TTC549 (cell line): ENCODE results near the gene IMPACT.
A peak's percentile ranks its signal among the peaks of the same experiment; 100 is the strongest.

Experiments used
- FAIRE-seq: peaks from 2 replicates; lab custom pipeline; 2012; peaks lifted over from hg19 to GRCh38; lab: Jason Lieb, UNC

IMPACT gene

DNA sequence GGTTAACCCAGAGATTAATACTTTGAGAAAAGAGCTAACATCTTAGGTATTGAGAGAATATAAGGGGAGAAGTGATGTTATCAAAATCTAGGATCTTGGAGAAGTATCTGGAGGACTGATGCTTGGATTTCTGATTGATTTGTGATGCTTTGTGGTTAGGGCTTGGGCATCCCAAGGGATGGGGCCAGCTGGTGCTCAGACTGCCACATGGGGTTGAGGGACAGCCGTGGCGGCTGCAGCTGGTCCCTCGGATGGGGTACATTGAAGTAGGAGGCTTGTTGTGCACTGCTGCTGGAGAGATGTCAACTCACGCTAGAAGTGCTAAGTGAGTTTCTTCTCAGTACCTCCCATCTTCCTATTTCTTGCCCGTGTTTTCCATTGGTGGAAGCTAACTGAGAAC is 56.4 kb downstream of the IMPACT start:
- no peak for FAIRE-seq

DNA sequence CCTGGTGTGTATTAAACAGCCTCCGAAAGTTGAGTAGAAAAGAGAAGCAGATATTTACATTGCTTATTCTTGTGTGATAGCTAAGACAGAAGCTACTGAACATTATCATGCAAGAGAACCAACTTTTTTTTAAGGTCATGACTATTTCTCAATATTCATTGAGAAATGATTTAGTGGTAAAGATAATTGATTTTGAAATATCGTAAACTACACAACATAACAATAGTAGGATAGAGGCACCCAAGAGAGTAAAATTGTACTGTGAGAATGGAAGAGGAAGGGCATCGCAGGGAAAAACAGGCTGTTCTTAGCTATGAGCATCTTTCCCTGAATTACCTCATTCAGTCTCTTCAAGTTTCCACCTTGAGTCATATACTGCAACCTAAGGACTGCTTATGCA is 59.2 kb downstream of the IMPACT start:
- no peak for FAIRE-seq

DNA sequence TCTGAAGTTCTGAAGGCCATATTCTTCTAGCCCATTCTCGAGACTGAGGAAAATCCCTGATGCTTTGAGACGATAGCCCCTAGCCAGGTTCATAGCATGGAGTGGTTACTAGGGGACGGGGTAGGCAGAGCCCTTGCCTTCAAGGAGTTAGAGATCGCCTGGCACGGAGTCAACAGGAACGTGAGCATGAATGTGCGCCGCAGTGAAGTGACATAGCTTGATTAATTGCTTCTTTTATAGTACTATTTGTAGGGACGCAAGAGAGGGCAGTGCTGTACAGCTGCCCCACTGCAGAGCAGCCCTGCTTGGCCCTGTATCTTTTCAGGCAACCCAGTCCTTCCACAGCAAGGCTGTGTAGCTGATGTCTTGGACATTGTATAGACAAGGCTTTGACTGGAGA is 60.2 kb downstream of the IMPACT start:
- FAIRE-seq, result no peak

DNA sequence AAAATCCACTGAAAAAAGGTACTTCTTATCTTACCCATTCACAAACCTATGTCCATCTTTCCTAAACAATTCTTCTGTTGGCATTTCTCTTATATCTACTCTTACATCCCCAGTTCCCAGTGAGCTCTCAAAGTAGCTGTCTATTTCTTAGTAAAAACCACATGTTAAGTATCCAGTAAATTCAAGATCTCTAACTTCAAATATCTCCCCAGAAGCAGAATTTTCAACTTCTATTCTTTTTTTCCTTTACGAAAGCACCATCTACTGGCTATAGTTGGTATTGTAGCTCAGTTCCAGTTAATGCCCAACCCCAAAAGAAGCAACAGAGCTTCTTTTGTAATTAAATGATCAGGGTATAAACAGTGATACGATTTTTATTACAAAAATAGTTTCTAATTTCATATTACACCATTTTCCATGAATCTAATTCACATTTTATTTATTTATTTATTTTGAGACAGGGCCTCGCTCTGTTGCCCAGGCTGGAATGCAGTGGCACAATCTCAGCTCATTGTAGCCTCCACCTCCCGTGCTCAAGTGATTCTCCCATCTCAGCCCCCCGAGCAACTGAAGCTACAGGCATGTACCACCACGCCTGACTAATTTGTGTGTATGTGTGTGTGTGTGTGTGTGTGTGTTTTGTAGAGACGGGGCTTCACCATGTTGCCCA is 62.5 kb downstream of the IMPACT start:
- FAIRE-seq, result peak; percentile 98

DNA sequence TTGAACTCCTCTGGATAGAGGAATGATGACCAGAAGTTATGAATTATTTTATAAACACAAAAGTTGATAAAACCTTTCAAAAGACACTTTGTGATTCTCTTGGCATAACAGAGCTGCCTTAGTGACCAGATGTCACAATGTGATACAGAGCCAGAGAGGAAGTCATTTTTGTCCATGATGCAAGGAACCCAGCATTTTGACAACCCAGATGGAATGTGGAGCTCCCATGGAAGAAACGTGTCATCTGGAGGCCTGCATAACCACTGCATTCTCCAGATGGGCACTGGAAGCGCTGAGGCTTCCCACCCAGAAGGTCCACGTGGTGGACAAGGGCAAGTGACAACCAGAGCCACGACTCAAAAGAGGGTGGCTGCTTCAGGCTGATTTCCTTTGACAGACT is 64.1 kb downstream of the IMPACT start:
- no peak for FAIRE-seq

DNA sequence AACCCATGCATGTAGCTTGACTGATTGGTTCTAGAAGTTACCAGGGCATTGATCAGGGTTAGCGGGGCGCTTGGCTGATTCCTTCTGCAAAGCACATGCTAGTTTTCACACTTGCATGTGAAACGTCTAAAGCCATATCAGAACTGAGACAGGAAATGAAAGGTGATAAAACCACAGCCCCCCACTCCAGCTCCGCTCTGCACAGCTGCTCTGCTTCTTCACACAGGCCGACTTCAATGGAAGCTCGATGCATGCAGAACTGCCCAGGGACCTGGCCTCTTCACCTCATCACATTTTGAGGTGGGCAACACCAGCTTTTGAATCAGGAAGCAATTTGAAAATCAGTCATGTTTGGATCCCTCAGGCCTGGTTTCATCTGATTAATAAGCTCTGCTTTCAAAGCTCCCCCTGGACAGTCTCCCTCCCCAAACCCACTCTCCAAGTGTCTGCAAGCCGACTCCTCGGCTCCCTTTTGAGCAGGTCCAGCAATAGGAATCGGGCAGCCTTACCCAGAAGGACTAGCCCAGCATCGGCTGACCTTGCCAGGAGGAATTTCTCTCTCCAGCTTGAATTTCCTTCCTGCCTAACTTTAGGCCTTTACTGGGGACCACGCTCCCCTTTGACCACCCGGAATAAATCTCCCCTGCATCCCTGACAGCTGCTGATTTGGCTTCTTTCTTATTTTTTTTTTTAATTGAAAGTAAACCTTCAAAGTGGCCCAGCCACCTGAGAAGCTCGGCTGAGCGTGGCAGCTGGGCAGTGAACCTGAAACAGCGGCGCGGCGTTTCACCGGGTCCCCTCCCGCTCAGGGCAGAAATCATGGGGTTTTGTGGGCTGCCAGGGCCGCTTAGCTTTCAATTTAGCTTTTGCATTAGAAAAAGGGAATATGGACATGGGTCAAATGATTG is 65.7 kb downstream of the IMPACT start:
- no peak for FAIRE-seq

DNA sequence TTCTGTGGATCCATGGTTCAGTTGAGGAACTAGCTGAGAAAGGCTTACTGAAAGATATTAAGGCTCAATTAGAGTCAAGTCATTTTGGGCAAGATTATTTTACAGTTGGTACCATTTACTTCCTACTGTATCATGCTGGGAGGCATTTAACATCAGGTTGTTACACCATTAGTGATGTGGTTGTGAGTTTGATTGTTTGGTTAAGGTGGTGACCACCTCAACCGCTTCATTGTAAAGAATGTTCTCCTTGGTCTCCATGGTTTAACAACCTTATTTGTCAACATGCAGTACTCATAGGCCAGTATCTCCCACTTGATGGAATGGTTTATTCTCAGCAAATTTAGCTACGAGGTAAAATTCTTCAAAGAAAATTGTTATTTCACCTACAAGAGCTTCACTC is 68.1 kb downstream of the IMPACT start:
- FAIRE-seq, result no peak

DNA sequence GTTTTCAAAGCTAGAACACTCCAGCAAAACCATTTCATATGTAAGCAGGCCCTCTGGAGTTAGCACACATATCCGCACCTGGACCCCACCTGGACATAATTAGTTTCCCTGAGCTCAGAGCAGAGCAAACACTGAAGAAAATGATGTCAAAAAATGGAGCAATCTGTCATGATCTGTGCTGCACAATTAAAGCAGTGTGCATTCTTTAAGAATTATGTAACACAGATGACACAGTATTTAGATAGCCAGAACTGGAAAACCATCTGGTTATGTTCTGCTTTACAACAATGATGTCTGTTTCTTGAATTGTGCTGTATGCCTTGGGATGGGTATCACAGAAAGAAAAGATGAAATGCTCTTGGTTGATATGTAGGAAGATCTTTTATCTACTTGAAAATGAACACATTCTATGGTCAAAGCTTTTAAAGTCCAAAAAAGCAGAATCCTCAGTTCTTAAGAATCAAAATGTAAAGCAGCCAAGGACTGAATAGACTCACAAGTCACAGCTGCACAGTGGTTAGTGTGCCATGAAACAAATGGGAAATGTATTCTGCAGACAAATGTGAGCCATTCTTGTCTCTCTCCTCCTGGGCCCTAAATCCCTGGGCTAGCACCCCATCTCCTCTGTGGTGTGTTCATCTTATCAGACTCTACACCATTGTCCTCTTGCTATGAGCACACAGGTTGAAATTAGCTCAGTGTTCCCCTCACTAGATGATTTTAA is 70.7 kb downstream of the IMPACT start:
- no peak for FAIRE-seq

DNA sequence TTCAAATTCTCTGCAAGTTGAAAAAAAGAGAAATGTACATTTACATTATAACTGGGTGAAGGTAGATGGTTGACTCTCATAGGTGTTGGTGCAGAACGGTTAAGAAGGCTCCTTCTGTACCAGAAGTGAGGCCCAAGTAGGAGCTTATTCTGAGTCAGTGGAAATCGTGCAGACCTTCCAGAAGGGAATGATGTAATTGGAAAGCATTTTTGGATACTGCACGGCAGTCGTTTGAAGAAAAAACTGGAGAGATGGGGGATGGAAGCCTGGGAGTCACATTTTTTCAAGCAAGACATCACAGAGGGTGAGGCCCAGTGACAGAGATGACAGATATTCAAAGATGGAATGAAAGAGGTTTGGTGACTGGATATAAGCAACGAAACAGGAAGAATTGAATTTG is 73.3 kb downstream of the IMPACT start:
- no peak for FAIRE-seq

DNA sequence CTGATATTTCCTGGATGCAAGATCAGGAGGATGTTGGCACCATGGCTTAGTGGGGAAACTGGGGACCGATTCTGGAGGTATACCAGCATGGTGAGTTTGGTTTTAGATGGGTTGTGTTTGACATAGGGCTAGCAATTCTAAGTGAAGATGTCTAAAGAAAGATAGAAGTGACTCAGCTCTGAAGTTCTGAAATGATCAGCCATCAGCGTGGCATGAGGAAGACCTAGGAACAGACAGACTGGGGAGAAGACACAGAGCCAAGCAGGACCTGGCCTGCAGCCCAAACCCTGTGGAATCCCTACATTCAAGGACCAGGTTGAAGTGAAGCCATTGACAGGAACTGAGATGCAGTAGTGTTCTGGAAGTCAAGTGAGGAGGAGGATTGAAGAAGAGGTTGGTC is 73.7 kb downstream of the IMPACT start:
- FAIRE-seq, result no peak

DNA sequence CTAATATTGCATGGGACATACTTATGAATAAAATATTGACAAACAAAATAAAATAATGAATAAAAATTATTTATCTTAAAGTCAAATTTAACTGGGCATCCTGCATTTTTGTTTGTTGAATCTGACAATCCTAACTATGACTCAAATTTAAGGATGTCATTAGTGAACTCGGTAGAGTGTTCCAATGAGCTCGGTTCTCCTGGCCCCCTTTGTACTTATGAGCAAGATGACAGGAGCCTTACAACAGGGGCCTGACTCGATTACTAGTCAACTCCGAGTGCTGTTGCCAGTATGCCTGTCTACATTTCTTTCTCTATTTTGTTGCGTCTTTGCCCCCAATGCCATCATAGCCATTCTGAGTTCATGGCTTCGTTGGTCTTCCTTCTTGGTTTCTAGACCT is 74.3 kb downstream of the IMPACT start:
- no peak for FAIRE-seq

DNA sequence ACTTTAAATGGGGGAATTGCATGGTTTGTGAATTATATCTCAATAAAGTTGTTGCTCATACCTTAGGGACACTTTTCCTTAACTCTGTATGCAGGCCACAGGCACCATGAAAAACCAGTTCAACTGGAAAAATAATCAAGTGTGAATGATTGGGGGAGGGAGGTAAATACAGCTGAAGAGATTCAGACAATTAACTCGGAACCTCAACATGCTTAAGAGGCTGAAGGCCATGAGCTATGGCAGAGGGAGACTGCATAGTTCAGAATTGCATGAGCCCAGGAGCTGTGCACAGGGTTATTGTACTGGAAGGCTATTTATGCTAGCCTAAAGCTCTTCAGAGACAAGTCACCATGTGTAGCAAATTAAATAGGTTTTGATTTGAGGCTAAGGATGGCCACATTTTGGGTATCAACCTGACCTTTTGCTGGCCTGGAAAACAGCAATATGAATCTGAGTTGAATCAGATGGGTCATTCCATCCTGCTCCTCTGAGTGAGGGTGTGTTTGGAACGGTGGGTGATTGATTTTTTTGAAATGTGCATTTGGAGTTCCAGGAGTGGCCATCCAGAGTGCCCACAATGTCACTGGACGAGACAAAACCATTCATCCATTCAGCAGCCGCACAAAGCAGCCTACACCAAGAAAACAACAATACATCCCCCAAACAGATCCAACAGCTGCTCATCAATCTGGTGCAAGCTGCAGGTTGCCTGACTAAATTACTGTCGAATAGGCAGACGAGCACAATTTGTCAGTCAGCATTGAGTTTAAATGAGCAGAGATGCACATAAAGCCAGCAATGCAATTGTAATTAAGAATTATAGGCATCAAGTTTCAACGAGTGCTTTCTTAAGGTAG is 76.4 kb downstream of the IMPACT start:
- FAIRE-seq, result no peak
